CD4-positive, alpha-beta T cell (primary cell): ENCODE data around the gene TYRP1. TPM values are rescaled to one million over a fixed set of nuclear protein-coding genes. Genes with fewer than 3 reads are reported as not detected.
"Not testable (repeated sequence)": the region's sequence is repeated elsewhere in the genome, so short reads cannot be mapped to it uniquely, and the experiment has no call there.

Experiments
- ATAC-seq: fragments of 200-7000 bp; cut with Tn5 transposase; one replicate; pipeline ENCODE4 v1.10.0; 2022; ENCODE audit warnings: mild to moderate bottlenecking; ENCODE audit not compliant: poor library complexity
- CTCF ChIA-PET: fragments of 350-600 bp; sonication (Branson Sonifier 250); formaldehyde crosslinking; loops from one replicate; lab custom pipeline; 2021; ENCODE audit warnings: antibody characterized with exemption, inconsistent platforms; lab: Charles Lee
- POLR2A ChIA-PET: fragments of 350-600 bp; sonication (Branson Sonifier 250); formaldehyde crosslinking; loops from one replicate; lab custom pipeline; 2021; ENCODE audit warnings: antibody characterized with exemption, inconsistent platforms; lab: Charles Lee
- DNase-seq, 14 experiments: peaks; one replicate each; pipeline ENCODE4 v3.0.0-alpha.2; 2013 to 2020; ENCODE audit warnings: mixed read lengths in 2 of 14
- H3K27ac ChIP-seq, 2 donors: one replicate each; pipeline versions ENCODE4 v1.5.1 to v1.7.0; 2013; ENCODE audit warnings: low read length in 2 of 2, low read depth in 1 of 2, mild to moderate bottlenecking in 1 of 2
- H3K27me3 ChIP-seq, 2 experiments: 1 replicate in 1 of 2; 2 replicates in 1 of 2; pipeline versions ENCODE4 v1.6.1 to v1.7.0; 2013; ENCODE audit warnings: low read length in 2 of 2, control low read depth in 1 of 2, mild to moderate bottlenecking in 1 of 2, moderate library complexity in 1 of 2; ENCODE audit not compliant: insufficient read depth in 2 of 2, control insufficient read depth in 1 of 2
- H3K36me3 ChIP-seq: one replicate; pipeline ENCODE4 v1.6.1; 2013; ENCODE audit warnings: low read length, control low read depth; ENCODE audit not compliant: insufficient read depth
- H3K4me1 ChIP-seq: one replicate; pipeline ENCODE4 v1.6.1; 2013; ENCODE audit warnings: low read length, control low read depth; ENCODE audit not compliant: insufficient read depth
- H3K4me3 ChIP-seq: one replicate; pipeline ENCODE4 v1.5.1; 2013; ENCODE audit warnings: mild to moderate bottlenecking, low read length, moderate library complexity
- H3K9me3 ChIP-seq, 2 experiments: 1 replicate in 1 of 2; 2 replicates in 1 of 2; pipeline versions ENCODE4 v1.6.1 to v1.7.0; 2013; ENCODE audit warnings: low read length in 2 of 2, mild to moderate bottlenecking in 2 of 2, control low read depth in 1 of 2, moderate library complexity in 1 of 2; ENCODE audit not compliant: control insufficient read depth in 1 of 2, insufficient read depth in 1 of 2
- H3K27ac Mint-ChIP-seq: one replicate; pipeline ENCODE4 v1.8.0; 2020; ENCODE audit warnings: mixed read lengths
- H3K27me3 Mint-ChIP-seq: one replicate; pipeline ENCODE4 v1.8.0; 2021; ENCODE audit warnings: mixed read lengths
- H3K36me3 Mint-ChIP-seq: one replicate; pipeline ENCODE4 v1.8.0; 2021; ENCODE audit warnings: low read depth, mixed read lengths
- H3K4me1 Mint-ChIP-seq: one replicate; pipeline ENCODE4 v1.8.0; 2021; ENCODE audit warnings: low read depth, mixed read lengths
- H3K4me3 Mint-ChIP-seq: one replicate; pipeline ENCODE4 v1.8.0; 2020; ENCODE audit warnings: mild to moderate bottlenecking, mixed read lengths
- H3K9me3 Mint-ChIP-seq: one replicate; pipeline ENCODE4 v1.8.0; 2020; ENCODE audit warnings: mixed read lengths
- intact Hi-C, 2 experiments: fragments of 100-400 bp; cut with DNase I in 1 of 2; cut with micrococcal nuclease in 1 of 2; formaldehyde crosslinking; loops; one replicate each; pipeline versions ENCODE4 v1.15.1 to v1.9.0; 2023 to 2025; cut with DNase I, micrococcal nuclease
- total RNA-seq, 174 experiments: library from RNA in 2 of 174; stranded (reverse) in 2 of 174; gene quantifications; one replicate each; pipeline ENCODE4 v1.2.3 and lab custom pipeline; 2021 to 2026
- TF ChIP-seq, protein P1 (sequence below): fragments of 200-600 bp; IDR thresholded peaks from one replicate; pipeline ENCODE4 v1.8.0; 2022; ENCODE audit warnings: antibody characterized with exemption, mild to moderate bottlenecking

Gene TYRP1
- total RNA-seq, 2 experiments from 2014 or later, result not detected

DNA sequence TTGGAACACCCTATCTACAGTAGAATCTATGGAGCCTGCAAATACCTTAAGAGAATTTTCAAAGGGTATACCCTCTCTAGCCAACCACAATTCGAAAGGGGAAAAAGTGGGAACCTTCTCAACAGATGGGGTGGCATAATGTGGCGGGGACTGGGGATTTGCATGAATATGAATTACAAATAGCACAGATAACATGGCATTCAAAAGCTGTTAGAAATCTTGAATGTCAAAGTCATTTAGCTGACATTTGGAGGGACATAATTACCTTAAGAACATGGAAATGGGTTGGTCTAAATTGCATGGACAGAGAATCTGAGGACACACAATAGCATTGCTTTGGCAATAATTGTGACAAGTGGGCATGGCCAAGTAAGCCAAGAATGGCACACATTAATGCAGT, 23.2 kb upstream of the TYRP1 start:
- H3K27me3 Mint-ChIP-seq, result no peaks in the 10 kb centered on the region
- H3K36me3 ChIP-seq, result no peaks in the 10 kb centered on the region

GRCh38 chr9:12674961-12675360, 18.2 kb upstream of the TYRP1 start:
- peaks cover 9% of the 10 kb centered on the region for H3K9me3 Mint-ChIP-seq
- ATAC-seq, result no peak

More for the DNA sequence above, 23.2 kb upstream of the TYRP1 start:
- intact Hi-C loops, result no loop called here
- TF ChIP-seq, protein P1, sequence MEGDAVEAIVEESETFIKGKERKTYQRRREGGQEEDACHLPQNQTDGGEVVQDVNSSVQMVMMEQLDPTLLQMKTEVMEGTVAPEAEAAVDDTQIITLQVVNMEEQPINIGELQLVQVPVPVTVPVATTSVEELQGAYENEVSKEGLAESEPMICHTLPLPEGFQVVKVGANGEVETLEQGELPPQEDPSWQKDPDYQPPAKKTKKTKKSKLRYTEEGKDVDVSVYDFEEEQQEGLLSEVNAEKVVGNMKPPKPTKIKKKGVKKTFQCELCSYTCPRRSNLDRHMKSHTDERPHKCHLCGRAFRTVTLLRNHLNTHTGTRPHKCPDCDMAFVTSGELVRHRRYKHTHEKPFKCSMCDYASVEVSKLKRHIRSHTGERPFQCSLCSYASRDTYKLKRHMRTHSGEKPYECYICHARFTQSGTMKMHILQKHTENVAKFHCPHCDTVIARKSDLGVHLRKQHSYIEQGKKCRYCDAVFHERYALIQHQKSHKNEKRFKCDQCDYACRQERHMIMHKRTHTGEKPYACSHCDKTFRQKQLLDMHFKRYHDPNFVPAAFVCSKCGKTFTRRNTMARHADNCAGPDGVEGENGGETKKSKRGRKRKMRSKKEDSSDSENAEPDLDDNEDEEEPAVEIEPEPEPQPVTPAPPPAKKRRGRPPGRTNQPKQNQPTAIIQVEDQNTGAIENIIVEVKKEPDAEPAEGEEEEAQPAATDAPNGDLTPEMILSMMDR, result no peak
- CTCF ChIA-PET, result no interaction called here
- H3K27ac Mint-ChIP-seq, result no peak overlapping the region
- no peaks in the 10 kb centered on the region for H3K4me1 Mint-ChIP-seq
- POLR2A ChIA-PET, result no interaction called here
- ATAC-seq (no peak), DNase-seq (no peak)
- no peak overlapping the region for H3K4me3 Mint-ChIP-seq
- peaks cover 3% of the 10 kb centered on the region for H3K9me3 Mint-ChIP-seq
- Histone ChIP-seq H3K4me1 (no peaks in the 10 kb centered on the region), H3K27ac (no peak overlapping the region), H3K9me3 (no peaks in the 10 kb centered on the region), H3K4me3 (no peak overlapping the region), H3K27me3 (no peaks in the 10 kb centered on the region)
- H3K36me3 Mint-ChIP-seq, result no peaks in the 10 kb centered on the region

DNA sequence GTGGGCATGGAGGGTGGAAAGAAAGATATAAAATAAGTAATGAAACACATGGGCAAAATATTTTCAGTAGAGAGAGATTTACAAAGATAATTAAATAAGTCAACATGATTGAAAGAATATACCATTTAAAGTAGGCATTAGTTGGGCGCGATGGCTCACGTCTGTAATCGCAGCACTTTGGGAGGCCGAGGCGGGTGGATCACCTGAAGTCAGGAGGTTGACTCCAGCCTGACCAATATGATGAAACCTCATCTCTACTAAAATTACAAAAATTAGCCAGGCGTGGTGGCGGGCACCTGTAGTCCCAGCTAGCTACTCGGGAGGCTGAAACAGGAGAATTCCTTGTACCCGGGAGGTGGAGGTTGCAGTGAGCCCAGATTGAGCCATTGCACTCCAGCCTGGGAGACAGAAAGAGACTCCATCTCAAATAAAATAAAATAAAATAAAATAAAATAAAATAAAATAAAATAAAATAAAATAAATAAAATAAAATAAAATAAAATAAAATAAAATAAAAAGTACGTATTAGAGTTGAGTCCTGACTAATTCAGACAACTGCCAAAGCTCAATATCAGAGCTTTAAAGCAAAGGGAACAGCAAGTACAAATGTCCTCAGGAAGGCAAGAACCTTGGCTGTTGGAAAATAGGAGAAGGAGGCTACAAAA, 15.6 kb upstream of the TYRP1 start:
- H3K9me3 Mint-ChIP-seq, intact Hi-C loops, H3K27ac Mint-ChIP-seq: not testable (repeated sequence)

More at GRCh38 chr9:12674961-12675360, 18.2 kb upstream of the TYRP1 start:
- TF ChIP-seq, protein P1, result no peak
- CTCF ChIA-PET, result no interaction called here
- Mint-ChIP-seq H3K27ac (no peak overlapping the region), H3K36me3 (no peaks in the 10 kb centered on the region), H3K27me3 (no peaks in the 10 kb centered on the region), H3K4me3 (no peak overlapping the region), H3K4me1 (no peaks in the 10 kb centered on the region)
- POLR2A ChIA-PET, result no interaction called here
- intact Hi-C loops, result no loop called here
- Histone ChIP-seq H3K27ac (no peak overlapping the region), H3K9me3 (peaks cover 0 to 3% of the 10 kb centered on the region in 2 experiments), H3K36me3 (no peaks in the 10 kb centered on the region), H3K27me3 (no peaks in the 10 kb centered on the region), H3K4me3 (no peak overlapping the region), H3K4me1 (no peaks in the 10 kb centered on the region)
- no peak for DNase-seq

GRCh38 chr9:12680341-12680740, 12.8 kb upstream of the TYRP1 start:
- intact Hi-C loops, result no loop called here
- no peaks in the 10 kb centered on the region for H3K27me3 Mint-ChIP-seq
- H3K4me3 Mint-ChIP-seq, result no peak overlapping the region
- Histone ChIP-seq H3K36me3 (no peaks in the 10 kb centered on the region), H3K4me3 (no peak overlapping the region), H3K9me3 (peaks cover 0 to 3% of the 10 kb centered on the region in 2 experiments), H3K27me3 (no peaks in the 10 kb centered on the region), H3K4me1 (no peaks in the 10 kb centered on the region), H3K27ac (no peak overlapping the region)
- H3K4me1 Mint-ChIP-seq, result no peaks in the 10 kb centered on the region
- TF ChIP-seq, protein P1, result no peak
- no peak for ATAC-seq
- H3K36me3 Mint-ChIP-seq, result no peaks in the 10 kb centered on the region
- ChIA-PET POLR2A (no interaction called here), CTCF (no interaction called here)
- H3K9me3 Mint-ChIP-seq, result peaks cover 12% of the 10 kb centered on the region
- H3K27ac Mint-ChIP-seq, result no peak overlapping the region
- DNase-seq, result no peak

More for the DNA sequence above, 15.6 kb upstream of the TYRP1 start:
- DNase-seq, H3K27ac ChIP-seq, H3K27me3 ChIP-seq, H3K4me3 Mint-ChIP-seq, H3K36me3 Mint-ChIP-seq, H3K27me3 Mint-ChIP-seq, H3K9me3 ChIP-seq, H3K4me3 ChIP-seq, H3K36me3 ChIP-seq, CTCF ChIA-PET, ATAC-seq, POLR2A ChIA-PET, H3K4me1 ChIP-seq, H3K4me1 Mint-ChIP-seq: not testable (repeated sequence)
